Measurements from ENCODE around the gene ELL2. TPM values are rescaled to one million over a fixed set of nuclear protein-coding genes. Genes with fewer than 3 reads are reported as not detected.
"Not testable (repeated sequence)": the region's sequence is repeated elsewhere in the genome, so short reads cannot be mapped to it uniquely, and the experiment has no call there.

Gene ELL2
- polyA plus RNA-seq, 6 donors from 2014 or later, result 6.3 to 10.1 (median 8.3) TPM

DNA sequence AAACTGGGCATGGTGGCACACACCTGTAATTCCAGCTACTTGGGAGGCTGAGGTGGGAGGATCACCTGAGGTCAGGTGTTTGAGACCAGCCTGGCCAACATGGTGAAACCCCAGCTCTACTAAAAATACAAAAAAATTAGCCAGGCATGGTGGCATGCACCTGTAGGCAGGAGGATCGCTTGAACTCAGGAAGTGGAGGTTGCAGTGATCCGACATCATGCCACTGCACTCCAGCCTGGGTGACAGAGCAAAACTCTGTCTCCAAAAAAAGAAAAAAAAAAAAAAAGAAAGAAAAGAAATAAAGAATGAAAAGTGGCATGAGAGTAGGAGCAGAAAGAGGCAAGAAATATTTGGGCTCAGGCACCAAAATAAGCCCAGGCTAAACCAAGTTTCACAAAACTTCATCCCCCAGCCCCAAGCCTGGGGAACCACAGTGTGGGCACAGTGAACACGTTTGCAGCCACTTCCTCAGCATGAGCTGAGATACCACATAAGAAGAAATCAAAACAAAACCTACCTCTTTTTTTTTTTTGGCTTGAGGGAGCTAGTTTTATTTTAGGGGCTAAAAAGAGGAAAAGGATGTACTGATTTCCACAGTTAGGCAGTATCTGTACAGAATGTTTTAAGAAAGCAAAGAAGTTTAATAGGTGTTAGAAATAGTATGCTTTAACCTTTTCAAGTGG is 92.3 kb downstream of the ELL2 start:
- H3K27ac Mint-ChIP-seq, result peak overlapping the region; percentile 59 to 95 (median 80)
- H3K36me3 Mint-ChIP-seq, H3K27me3 Mint-ChIP-seq, H3K9me3 Mint-ChIP-seq: not testable (repeated sequence)
- peak; percentile 90 to 91 for ATAC-seq (ENCODE audit: low read depth in 2 of 2)
- peak overlapping the region in 7 of 8 donors; percentile 40 to 86 (median 66) for H3K4me3 Mint-ChIP-seq
- DNase-seq, result peak; percentile 50
- peaks cover 21 to 40% (median 37%) of the 10 kb centered on the region in 3 donors for H3K4me1 Mint-ChIP-seq

- peak overlapping the region in 2 of 6 donors; percentile 12 to 25 for H3K27ac Mint-ChIP-seq
Measured at GRCh38 chr5:95868136-95868535, 93.5 kb downstream of the ELL2 start.

DNA sequence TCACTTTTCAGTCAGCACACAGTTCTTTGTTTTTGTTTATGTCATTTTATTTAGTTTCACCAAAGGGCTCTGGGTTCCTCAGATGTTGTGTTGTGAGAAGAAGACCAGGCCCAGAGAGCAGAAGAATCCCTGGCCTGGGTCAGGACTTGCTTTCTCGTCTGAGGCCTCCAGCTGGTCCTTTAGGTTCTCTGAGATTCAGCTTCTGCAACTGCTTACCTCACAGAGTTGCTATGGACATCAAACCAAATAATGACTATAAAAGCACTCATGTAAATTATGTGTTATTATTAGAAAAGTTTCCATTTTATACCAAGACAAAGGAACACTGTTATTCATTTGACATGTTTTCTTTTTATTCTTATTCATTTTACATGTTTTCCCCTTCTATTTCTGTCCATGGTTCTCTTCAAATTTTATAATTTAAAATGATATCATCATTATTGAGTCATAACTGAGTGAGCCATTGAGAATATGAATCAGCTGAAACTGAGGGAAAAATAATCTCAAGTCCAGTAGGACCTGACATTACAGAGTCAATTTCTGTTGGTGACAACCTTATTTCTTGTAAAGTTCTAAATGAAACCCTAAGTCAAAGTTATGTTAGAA is 95.1 kb downstream of the ELL2 start:
- DNase-seq, result no peak

More at GRCh38 chr5:95868136-95868535, 93.5 kb downstream of the ELL2 start:
- Mint-ChIP-seq H3K4me3 (no peak overlapping the region), H3K36me3 (no peaks in the 10 kb centered on the region), H3K9me3 (peaks cover 0 to 5% (median 0%) of the 10 kb centered on the region in 7 donors), H3K27me3 (peaks cover 0 to 1% (median under 1%) of the 10 kb centered on the region in 3 donors), H3K4me1 (peaks cover 21 to 41% (median 37%) of the 10 kb centered on the region in 3 donors)
- DNase-seq (no peak), ATAC-seq (ENCODE audit: low read depth in 2 of 2) (no peak)

GRCh38 chr5:95864944-95865504 is 96.6 kb downstream of the ELL2 start:
- H3K27ac Mint-ChIP-seq, result no peak overlapping the region
- H3K27me3 Mint-ChIP-seq, result peaks cover 15 to 25% (median 17%) of the 10 kb centered on the region in 3 donors
- H3K9me3 Mint-ChIP-seq, result peaks cover 0 to 5% (median 0%) of the 10 kb centered on the region in 7 donors
- DNase-seq (no peak), ATAC-seq (ENCODE audit: low read depth in 2 of 2) (no peak)
- H3K4me3 Mint-ChIP-seq, result peak overlapping the region in 1 of 8 donors; percentile 23
- peaks cover 25 to 46% (median 36%) of the 10 kb centered on the region in 3 donors for H3K4me1 Mint-ChIP-seq
- H3K36me3 Mint-ChIP-seq, result no peaks in the 10 kb centered on the region

More for the DNA sequence above, 95.1 kb downstream of the ELL2 start:
- H3K27me3 Mint-ChIP-seq, result peaks cover 9 to 15% (median 15%) of the 10 kb centered on the region in 3 donors
- H3K36me3 Mint-ChIP-seq, result no peaks in the 10 kb centered on the region
- peak overlapping the region in 2 of 6 donors; percentile 38 to 50 for H3K27ac Mint-ChIP-seq
- H3K4me1 Mint-ChIP-seq, result peaks cover 27 to 50% (median 40%) of the 10 kb centered on the region in 3 donors
- peaks cover 0 to 5% (median 0%) of the 10 kb centered on the region in 7 donors for H3K9me3 Mint-ChIP-seq
- no peak overlapping the region for H3K4me3 Mint-ChIP-seq
- ATAC-seq (ENCODE audit: low read depth in 2 of 2), result no peak

GRCh38 chr5:95864456-95864855 is 97.2 kb downstream of the ELL2 start:
- Mint-ChIP-seq H3K9me3 (peaks cover 0 to 4% (median 0%) of the 10 kb centered on the region in 7 donors), H3K27me3 (peaks cover 17 to 31% (median 20%) of the 10 kb centered on the region in 3 donors), H3K4me1 (peaks cover 20 to 40% (median 34%) of the 10 kb centered on the region in 3 donors), H3K27ac (no peak overlapping the region), H3K36me3 (no peaks in the 10 kb centered on the region), H3K4me3 (no peak overlapping the region)
- no peak for DNase-seq
- no peak for ATAC-seq (ENCODE audit: low read depth in 2 of 2)

- ATAC-seq (ENCODE audit: low read depth in 2 of 2) (no peak), DNase-seq (no peak)
- Mint-ChIP-seq H3K4me3 (no peak overlapping the region), H3K27me3 (peaks cover 17 to 40% (median 25%) of the 10 kb centered on the region in 3 donors), H3K27ac (no peak overlapping the region), H3K36me3 (no peaks in the 10 kb centered on the region), H3K4me1 (peaks cover 18 to 34% (median 31%) of the 10 kb centered on the region in 3 donors), H3K9me3 (peaks cover 0 to 1% (median 0%) of the 10 kb centered on the region in 7 donors)
Measured at GRCh38 chr5:95863383-95863757, 98.3 kb downstream of the ELL2 start.

DNA sequence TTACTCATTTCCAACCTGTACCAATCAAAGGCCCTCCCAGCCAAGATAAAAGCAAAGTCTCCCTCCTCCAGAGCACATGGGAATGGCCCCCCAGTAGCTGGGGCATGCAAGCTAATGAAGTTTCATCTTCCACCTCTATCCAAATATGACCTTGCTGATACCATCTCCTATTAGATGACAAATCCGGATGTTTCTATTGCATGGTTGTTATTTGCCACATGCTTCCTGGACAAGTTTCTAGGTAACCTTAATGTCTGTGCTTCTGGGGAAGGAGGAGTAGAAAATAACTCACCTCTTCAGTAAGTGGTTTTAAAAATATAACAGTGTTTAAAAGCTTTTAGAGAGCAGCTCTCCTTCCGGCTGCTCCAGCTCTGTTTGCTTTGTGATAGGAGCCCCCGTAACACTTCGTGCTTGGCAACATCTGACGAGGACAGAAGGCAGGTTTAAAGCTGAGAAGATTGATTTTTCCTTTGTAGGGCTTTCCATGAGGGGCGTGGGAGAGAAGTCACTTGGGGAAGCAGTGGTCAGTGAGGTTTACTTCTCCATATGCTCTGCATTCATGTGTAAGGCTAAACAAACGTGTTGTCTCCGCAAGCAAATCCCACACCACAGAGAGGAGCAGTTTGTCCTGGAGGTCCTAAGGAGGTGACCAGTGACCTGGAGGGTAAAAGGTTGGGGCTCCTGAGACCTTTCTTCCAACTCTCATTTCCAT is 98.8 kb downstream of the ELL2 start:
- Mint-ChIP-seq H3K36me3 (no peaks in the 10 kb centered on the region), H3K4me3 (peak overlapping the region in 2 of 8 donors; percentile 17 to 52), H3K4me1 (peaks cover 15 to 33% (median 26%) of the 10 kb centered on the region in 3 donors), H3K9me3 (no peaks in the 10 kb centered on the region), H3K27me3 (peaks cover 17 to 40% (median 25%) of the 10 kb centered on the region in 3 donors), H3K27ac (peak overlapping the region in 1 of 6 donors; percentile 27)
- no peak for DNase-seq
- ATAC-seq (ENCODE audit: low read depth in 2 of 2), result no peak

DNA sequence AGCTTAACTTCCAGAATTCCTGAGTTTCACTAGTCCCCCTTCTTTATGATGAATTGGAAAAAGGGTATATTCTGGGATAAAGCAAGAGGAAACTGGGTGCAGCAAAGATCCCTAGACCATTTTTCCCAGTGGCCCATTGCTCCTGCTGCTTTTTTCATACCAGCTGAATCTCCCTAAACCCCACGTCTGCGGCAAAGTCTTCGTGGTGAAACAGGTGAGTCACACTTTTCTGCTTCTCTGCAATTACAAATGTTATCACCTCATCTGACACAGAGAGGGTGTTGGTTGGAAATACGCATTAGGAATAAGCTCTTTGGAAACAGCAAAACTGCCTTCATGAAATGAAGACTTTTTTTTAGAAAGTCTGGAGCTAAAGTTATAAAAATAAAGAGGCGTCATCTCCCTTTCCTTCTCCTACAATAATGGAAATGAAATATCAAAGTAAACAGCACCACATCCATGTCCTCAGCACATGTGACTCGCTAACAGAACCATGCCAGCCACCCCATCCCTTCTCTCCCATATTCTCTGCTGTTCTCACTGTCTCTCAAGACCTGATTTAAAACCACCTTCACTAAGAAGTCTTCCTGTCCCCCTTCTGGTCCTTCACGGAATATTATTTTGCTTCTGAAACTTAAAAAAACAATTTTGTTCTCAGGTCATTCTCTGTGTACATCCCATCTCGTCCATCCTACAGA is 99.6 kb downstream of the ELL2 start:
- DNase-seq (no peak), ATAC-seq (ENCODE audit: low read depth in 2 of 2) (no peak)
- Mint-ChIP-seq H3K36me3 (no peaks in the 10 kb centered on the region), H3K4me1 (peaks cover 15 to 33% (median 26%) of the 10 kb centered on the region in 3 donors), H3K4me3 (peak overlapping the region in 2 of 8 donors; percentile 64 to 77), H3K9me3 (no peaks in the 10 kb centered on the region), H3K27ac (peak overlapping the region in 2 of 6 donors; percentile 2 to 27), H3K27me3 (peaks cover 17 to 40% (median 25%) of the 10 kb centered on the region in 3 donors)

- peaks cover 17 to 40% (median 25%) of the 10 kb centered on the region in 3 donors for H3K27me3 Mint-ChIP-seq
- ATAC-seq (ENCODE audit: low read depth in 2 of 2) (peak in 1 of 2 donors; percentile 7), DNase-seq (peak; percentile 21)
- peaks cover 15 to 33% (median 24%) of the 10 kb centered on the region in 3 donors for H3K4me1 Mint-ChIP-seq
- H3K4me3 Mint-ChIP-seq, result peak overlapping the region; percentile 10 to 77 (median 46)
- no peaks in the 10 kb centered on the region for H3K9me3 Mint-ChIP-seq
- peak overlapping the region in 3 of 6 donors; percentile 1 to 75 (median 54) for H3K27ac Mint-ChIP-seq
- no peaks in the 10 kb centered on the region for H3K36me3 Mint-ChIP-seq
Measured at GRCh38 chr5:95861221-95861863, 100.3 kb downstream of the ELL2 start.

DNA sequence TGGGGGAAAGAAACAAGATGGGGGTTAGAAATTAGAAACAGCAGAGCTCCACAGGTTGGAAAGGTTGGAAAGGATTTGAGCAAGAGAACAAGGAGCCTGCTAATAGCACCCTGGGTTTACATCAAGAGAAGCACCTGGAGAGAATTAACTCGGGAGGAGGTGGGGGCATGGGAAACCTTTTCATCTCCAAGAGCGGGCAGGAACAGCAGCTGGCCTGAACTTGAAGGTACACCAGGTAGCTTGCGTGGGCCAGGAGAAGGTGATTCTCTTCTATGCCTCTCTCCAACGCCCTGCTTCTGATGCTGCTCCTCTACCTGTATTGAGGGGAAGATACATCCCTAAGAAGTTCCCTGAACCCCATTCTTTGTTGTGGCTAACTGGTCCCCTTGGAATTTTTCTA is 102.0 kb downstream of the ELL2 start:
- ATAC-seq (ENCODE audit: low read depth in 2 of 2), result no peak
- Mint-ChIP-seq H3K4me1 (peaks cover 15 to 31% (median 22%) of the 10 kb centered on the region in 3 donors), H3K9me3 (no peaks in the 10 kb centered on the region), H3K27me3 (peaks cover 17 to 40% (median 25%) of the 10 kb centered on the region in 3 donors), H3K27ac (peak overlapping the region in 4 of 6 donors; percentile 27 to 62 (median 44)), H3K36me3 (no peaks in the 10 kb centered on the region), H3K4me3 (peak overlapping the region in 2 of 8 donors; percentile 16 to 41)
- DNase-seq, result no peak

DNA sequence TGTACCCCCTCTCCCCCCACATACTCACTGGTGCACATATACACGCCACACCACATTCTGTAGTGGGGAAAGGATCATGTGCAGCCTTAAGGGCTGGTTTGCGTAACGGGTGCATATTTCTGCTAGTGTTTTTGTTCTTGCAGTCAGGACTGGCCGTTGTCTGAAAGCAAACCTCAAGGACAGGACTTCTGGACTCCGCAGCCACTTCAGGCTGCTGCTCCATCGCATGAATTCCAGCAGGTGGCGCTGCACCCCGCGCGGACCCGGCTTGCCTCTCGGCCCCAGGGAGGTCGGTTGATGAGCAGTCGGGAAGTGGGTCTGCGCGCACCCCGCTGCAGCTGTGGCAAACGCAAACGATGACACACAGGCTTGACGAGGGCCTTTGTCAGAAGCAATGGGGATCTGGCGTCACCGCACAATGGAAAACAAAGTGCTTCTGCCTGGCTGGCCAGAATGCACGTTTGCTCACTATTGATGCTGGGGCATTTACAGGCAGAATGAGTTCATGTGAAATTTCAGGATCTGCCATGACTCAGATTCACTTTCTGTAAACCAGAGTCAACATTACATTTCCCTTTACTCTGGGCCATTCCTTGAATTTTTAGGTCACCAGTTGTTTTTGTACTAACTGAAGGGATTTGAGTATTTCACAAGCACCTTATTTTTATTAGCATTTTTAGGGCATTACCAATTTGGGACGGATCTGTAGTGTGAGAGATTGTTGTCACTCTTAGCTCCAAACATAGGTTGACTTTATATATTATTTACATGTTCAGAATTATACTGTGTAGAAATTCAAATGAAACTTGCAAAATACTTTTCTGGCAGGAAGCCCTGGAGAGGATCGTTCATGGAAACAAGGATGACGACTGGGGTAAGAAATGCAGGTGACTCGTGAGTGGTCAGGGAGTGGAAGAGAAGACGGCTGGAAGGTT is 102.7 kb downstream of the ELL2 start:
- Mint-ChIP-seq H3K9me3 (no peaks in the 10 kb centered on the region), H3K27me3 (peaks cover 17 to 40% (median 25%) of the 10 kb centered on the region in 3 donors), H3K4me3 (peak overlapping the region in 7 of 8 donors; percentile 22 to 86 (median 54)), H3K4me1 (peaks cover 15 to 31% (median 22%) of the 10 kb centered on the region in 3 donors), H3K36me3 (no peaks in the 10 kb centered on the region), H3K27ac (peak overlapping the region; percentile 29 to 75 (median 52))
- ATAC-seq (ENCODE audit: low read depth in 2 of 2) (peak; percentile 94 to 97), DNase-seq (peak; percentile 86)
